GM20000 (cell line): ENCODE measurements around the gene RPL7A.
A peak's percentile ranks its signal among the peaks of the same experiment; 100 is the strongest.

Experiments
- DNase-seq: peaks from one replicate; pipeline ENCODE4 v3.0.0; 2012; ENCODE audit warnings: low spot score
- TF ChIP-seq, protein P1 (sequence below): IDR thresholded peaks from 2 replicates; pipeline ENCODE4 v1.5.1; 2012; ENCODE audit warnings: mild to moderate bottlenecking, control low read depth; ENCODE audit errors: extremely low read depth, missing control alignments

Gene RPL7A

DNA sequence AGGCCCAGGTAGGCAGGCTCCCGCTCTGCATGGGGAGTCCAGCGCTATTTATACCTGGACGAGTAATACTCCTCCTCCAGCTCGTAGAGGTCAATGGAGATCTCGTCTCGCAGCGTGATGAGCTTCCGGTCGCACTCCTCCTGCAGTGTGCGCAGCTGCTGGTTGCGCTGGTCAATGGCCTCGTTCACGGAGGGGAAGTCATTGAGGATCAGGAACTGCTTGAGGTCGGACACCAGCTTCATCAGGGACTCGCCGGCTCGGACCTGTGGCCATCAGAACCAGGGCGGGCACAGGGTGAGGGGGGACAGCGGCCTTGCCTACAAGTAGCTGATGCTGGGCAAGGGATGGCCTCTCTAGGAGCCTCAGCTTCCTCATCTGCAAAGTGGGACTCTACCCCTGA, 3.9 kb upstream of the RPL7A start:
- no peak for DNase-seq
- TF ChIP-seq, protein P1, sequence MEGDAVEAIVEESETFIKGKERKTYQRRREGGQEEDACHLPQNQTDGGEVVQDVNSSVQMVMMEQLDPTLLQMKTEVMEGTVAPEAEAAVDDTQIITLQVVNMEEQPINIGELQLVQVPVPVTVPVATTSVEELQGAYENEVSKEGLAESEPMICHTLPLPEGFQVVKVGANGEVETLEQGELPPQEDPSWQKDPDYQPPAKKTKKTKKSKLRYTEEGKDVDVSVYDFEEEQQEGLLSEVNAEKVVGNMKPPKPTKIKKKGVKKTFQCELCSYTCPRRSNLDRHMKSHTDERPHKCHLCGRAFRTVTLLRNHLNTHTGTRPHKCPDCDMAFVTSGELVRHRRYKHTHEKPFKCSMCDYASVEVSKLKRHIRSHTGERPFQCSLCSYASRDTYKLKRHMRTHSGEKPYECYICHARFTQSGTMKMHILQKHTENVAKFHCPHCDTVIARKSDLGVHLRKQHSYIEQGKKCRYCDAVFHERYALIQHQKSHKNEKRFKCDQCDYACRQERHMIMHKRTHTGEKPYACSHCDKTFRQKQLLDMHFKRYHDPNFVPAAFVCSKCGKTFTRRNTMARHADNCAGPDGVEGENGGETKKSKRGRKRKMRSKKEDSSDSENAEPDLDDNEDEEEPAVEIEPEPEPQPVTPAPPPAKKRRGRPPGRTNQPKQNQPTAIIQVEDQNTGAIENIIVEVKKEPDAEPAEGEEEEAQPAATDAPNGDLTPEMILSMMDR = no peak

DNA sequence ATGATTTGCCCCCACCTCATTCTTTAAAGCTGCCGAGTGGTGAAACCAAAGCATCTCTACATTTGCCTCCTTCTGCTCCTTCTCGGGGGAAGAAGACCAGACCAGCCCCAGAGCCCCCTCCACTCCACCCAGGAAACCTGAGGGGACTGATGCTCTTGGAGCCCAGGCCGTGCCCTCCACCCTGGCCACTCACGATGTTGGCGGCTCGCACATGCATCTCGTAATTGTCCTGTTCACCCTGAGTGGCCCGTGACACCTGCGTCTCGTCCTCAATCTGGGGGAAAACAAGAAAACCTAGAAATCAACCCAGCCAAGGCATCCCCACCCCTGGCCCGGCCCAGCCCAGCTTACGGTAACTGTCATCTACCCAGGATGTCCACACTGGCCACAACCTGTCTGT, 3.0 kb upstream of the RPL7A start:
- TF ChIP-seq, protein P1 = no peak
- no peak for DNase-seq

DNA sequence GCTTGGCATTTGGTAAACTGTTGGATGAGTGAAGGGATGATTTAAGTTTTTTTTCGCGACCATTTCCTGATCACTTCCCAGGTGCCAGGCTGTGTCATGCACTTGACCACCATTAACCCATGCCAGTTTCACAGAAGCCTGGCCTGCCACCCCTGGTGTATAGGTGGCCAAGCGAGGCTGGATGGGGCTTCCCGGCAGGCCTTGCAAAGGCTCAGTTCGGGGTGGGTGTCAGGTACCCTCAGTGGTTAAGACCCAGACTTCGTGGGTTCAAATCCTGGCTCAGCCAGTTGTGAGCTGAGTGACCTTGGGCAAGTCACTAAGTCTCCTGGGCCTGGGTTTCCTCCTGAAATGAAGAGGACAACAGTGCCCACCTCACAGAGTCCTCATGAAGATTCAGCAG, 2.4 kb upstream of the RPL7A start:
- DNase-seq = no peak
- TF ChIP-seq, protein P1 = no peak

DNA sequence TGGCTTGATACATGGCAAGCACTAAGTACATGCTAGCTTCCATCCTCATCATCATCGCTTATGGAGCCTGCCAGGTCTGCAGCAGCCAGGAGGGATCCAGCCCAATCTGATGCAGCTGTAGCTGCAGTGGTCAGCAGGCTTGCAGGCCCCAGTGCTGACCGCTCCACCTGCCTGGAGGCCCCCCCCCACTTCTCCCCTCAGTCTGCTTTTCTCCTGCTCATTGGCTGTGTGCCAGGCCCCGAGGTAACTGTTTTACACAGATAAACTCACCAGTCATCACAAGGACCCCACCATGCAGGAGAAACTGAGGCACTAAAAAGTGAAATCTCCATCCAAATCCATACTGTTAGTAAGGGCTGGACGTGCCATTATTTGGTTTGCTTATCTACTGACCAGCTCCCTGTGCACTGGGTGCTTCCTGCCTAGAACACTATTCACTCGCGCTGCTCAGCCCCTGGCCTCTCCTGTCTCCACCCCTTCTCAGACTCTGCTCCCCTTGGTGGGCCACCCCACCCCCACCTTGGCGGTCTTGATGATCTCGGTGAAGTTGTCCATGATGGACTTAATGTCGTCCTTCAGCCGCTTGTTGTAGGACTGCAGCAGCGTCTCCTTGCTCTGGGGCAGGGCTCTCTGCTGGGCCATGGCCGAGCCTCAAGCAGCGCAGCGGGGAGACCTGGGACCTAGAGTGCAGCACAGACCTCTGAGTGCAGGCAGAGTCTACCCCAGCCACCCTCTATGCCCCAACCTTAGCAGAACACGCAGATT, 1.8 kb upstream of the RPL7A start:
- no peak for DNase-seq
- TF ChIP-seq, protein P1 = no peak

DNA sequence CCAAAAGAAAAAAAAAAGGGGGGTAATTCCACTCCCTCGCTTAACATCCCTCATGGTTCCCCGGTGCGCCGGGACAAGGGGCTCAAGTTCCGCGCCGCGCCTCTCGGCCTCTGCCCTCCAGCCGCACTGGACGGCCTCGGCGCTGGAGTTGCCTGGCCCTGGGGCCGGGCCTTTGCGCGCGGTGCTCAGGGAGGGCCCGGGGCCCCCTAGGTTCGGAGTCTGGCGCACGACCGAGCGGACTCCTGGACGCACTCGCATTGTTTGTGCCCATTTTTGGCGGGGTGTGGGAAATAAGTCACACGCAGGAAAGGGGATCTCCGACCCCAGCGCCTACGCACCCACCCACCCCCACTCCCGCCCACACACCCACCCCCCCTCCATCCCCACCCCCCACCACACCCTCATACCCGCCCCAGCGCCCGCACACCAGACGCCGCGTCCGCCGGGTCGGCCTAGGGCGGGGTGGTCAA, 468 bp upstream of the RPL7A start:
- TF ChIP-seq, protein P1 = no peak
- DNase-seq = peak; percentile 80

DNA sequence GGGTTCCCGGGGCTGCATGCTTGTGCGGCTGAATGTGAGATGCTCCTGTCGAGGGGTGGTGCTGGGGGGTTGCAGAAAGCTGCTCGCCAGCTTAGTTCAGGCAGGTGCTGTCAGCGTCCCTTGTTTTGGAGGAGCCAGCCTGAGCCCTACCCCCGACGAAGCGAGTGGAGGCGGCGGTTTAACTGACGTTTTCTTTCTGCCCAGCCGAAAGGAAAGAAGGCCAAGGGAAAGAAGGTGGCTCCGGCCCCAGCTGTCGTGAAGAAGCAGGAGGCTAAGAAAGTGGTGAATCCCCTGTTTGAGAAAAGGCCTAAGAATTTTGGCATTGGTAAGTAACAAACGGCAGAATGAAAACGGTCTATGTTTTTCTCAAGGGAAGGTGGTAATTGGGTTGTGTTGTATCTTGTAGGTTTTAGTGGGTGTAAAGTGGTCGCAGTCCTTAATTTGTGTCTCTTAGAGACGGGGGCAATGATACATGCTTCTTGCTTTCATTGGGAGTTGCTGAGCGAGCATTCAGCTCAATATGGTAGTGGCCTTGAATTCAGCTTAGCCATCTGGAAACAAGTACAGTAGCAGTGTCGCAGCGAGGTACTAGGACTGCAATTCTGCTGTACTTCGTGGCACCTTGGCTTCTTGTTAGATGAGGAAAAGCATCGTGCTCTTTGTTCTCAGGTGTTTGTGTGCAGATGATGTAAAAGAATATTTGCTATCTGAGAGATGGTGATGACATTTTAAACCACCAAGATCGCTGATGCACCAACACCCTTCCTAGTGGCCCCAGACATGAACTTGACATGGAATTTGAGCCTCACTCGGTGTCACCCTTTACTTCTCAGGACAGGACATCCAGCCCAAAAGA, 928 bp downstream of the RPL7A start:
- TF ChIP-seq, protein P1 = no peak
- DNase-seq = no peak
